H1 (cell line): ENCODE results near the gene PBX1. TPM values are rescaled to one million over a fixed set of nuclear protein-coding genes. Genes with fewer than 3 reads are reported as not detected.

ENCODE experiments used
- CHD7 ChIP-seq: fragments of 300-600 bp; sonication (generic); IDR thresholded peaks from 2 replicates; pipeline ENCODE4 v1.7.1; 2012; ENCODE audit warnings: low read length, moderate library complexity, mild to moderate bottlenecking, inconsistent platforms; ENCODE audit not compliant: insufficient replicate concordance
- GABPA ChIP-seq: IDR thresholded peaks from 2 replicates; pipeline ENCODE4 v1.6.1; 2011; ENCODE audit warnings: mild to moderate bottlenecking, low read length, moderate library complexity, borderline replicate concordance; ENCODE audit not compliant: insufficient read depth
- HDAC6 ChIP-seq: IDR thresholded peaks from one replicate; pipeline ENCODE4 v1.7.1; 2012; ENCODE audit warnings: low read depth, mild to moderate bottlenecking, inconsistent platforms, low read length, moderate library complexity
- RFX5 ChIP-seq: IDR thresholded peaks from 2 replicates; pipeline ENCODE4 v1.6.1; 2011; ENCODE audit warnings: low read depth, low read length, improper control_type of control experiment, borderline replicate concordance
- SIN3A ChIP-seq, 2 experiments: IDR thresholded peaks in 1 of 2; conservative IDR thresholded peaks in 1 of 2; 2 replicates each; pipeline ENCODE4 v1.6.1; 2011 to 2012; ENCODE audit warnings: low read length in 2 of 2, improper control_type of control experiment in 1 of 2, low read depth in 1 of 2, mild to moderate bottlenecking in 1 of 2
- polyA plus RNA-seq, 7 experiments: library from polyadenylated mRNA; depleted of rRNA in 3 of 7; stranded (reverse) in 5 of 7; unstranded in 2 of 7; fragments of >200 nt in 5 of 7; fragments of 200-250 nt in 2 of 7; gene quantifications; 1 replicate in 5 of 7; 2 replicates in 1 of 7; 4 replicates in 1 of 7; pipeline versions ENCODE4 v1.2.1 to v1.2.3, GENCODE V29; 2011 to 2013; ENCODE audit warnings: missing spikeins in 2 of 7, mixed read lengths in 2 of 7
- total RNA-seq: library from RNA; stranded (reverse); fragmentation: NEBNext Ultra II Directional; extraction: Animal tissue kit (Norgen Biotek cat#: 25700); gene quantifications from 2 replicates; pipeline ENCODE4 v1.2.1, GENCODE V29; 2021

Gene PBX1
- total and polyA plus RNA-seq, 2 of the 8 experiments (the other 6 are each of a cell fraction or from before 2014, with no cell fraction given) = 87.4 to 124 TPM

DNA sequence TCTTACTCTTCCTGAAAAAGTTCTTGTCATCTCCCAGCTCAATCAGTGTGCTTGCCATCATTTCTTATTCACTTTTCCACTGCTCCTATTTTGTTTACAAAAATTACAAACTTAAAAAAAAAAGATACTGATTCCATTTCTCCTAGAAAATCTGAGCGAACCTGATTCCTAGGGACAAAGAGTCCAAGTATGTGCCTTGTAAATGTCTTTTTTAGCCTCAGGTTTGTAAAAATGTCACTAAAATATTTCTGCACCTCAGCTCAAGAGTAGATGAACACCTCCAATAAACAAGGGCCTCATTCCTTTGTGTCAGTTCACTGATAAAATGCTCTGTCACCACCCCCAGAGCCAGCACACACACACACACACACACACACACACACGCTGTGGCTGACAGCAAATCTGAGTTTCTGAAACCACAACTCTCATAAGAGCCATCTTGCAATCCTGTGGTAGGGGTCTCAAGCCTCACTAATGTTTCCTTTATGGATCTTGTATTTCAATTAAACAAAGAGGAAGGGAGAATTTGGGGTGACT is 299.2 kb downstream of the PBX1 start (continued):
- TF ChIP-seq CHD7 (no peak), SIN3A (conservative IDR thresholded peaks at IDR 0.05 in 1 of 2, IDR thresholded peaks at IDR 0.05 in 1 of 2; ENCODE audit: low read depth in 1 of 2, low read length in 2 of 2) (no peak), GABPA (no peak), RFX5 (no peak), HDAC6 (no peak)
